GM13976 (cell line): ENCODE measurements around the gene RASA3.
"Not testable (repeated sequence)": the region's sequence is repeated elsewhere in the genome, so short reads cannot be mapped to it uniquely, and the experiment has no call there.

ENCODE experiments used
- DNase-seq: peaks from one replicate; pipeline ENCODE4 v3.0.0; 2012; ENCODE audit warnings: low spot score
- CTCF ChIP-seq: IDR thresholded peaks from 2 replicates; pipeline ENCODE4 v1.5.1; 2012; ENCODE audit warnings: borderline replicate concordance, mild to moderate bottlenecking; ENCODE audit not compliant: insufficient read depth; ENCODE audit errors: extremely low read depth, missing control alignments, control extremely low read depth
- in situ Hi-C: fragments of 300-500 bp; cut with MboI; formaldehyde crosslinking; loops from one replicate; pipeline ENCODE4 v1.12.0; 2022; ENCODE audit warnings: low sequenced_read_pairs, mixed read lengths, inconsistent platforms; ENCODE audit not compliant: unreplicated experiment

The RASA3 gene

GRCh38 chr13:114134111-114134943 is 1.9 kb upstream of the RASA3 start:
- no peak for DNase-seq
- TF ChIP-seq CTCF = no peak
- in situ Hi-C loops = no loop called here

GRCh38 chr13:114133552-114133951 is 1.1 kb upstream of the RASA3 start:
- in situ Hi-C loops, DNase-seq: not testable (repeated sequence)

GRCh38 chr13:114133126-114133525 is 703 bp upstream of the RASA3 start:
- DNase-seq, in situ Hi-C loops: not testable (repeated sequence)

- in situ Hi-C loops = no loop called here
- no peak for TF ChIP-seq CTCF
- peak; percentile 56 for DNase-seq
Measured at GRCh38 chr13:114131583-114132418, 622 bp downstream of the RASA3 start.

- TF ChIP-seq CTCF = no peak
- peak; percentile 74 for DNase-seq
- in situ Hi-C loops = no loop called here
Measured at GRCh38 chr13:114130837-114131582, 1.4 kb downstream of the RASA3 start.

- no peak for TF ChIP-seq CTCF
- no peak for DNase-seq
- in situ Hi-C loops = no loop called here
Measured at GRCh38 chr13:114130131-114130836, 2.1 kb downstream of the RASA3 start.

GRCh38 chr13:114129649-114130062 is 2.8 kb downstream of the RASA3 start:
- no peak for DNase-seq
- TF ChIP-seq CTCF = no peak
- in situ Hi-C loops = no loop called here
